GM21717 (cell line): ENCODE measurements around the gene PCYT1A.

Experiments
- ATAC-seq: cut with Tn5 transposase; IDR thresholded peaks from one replicate; pipeline ENCODE4 v1.9.1; 2021; ENCODE audit warnings: mild to moderate bottlenecking, moderate library complexity; ENCODE audit not compliant: unreplicated experiment

Gene PCYT1A

GRCh38 chr3:196238612-196239560, 48.6 kb downstream of the PCYT1A start:
- no peak for ATAC-seq

GRCh38 chr3:196237203-196237602, 50.3 kb downstream of the PCYT1A start:
- ATAC-seq: no peak

GRCh38 chr3:196236223-196236622, 51.3 kb downstream of the PCYT1A start:
- no peak for ATAC-seq

DNA sequence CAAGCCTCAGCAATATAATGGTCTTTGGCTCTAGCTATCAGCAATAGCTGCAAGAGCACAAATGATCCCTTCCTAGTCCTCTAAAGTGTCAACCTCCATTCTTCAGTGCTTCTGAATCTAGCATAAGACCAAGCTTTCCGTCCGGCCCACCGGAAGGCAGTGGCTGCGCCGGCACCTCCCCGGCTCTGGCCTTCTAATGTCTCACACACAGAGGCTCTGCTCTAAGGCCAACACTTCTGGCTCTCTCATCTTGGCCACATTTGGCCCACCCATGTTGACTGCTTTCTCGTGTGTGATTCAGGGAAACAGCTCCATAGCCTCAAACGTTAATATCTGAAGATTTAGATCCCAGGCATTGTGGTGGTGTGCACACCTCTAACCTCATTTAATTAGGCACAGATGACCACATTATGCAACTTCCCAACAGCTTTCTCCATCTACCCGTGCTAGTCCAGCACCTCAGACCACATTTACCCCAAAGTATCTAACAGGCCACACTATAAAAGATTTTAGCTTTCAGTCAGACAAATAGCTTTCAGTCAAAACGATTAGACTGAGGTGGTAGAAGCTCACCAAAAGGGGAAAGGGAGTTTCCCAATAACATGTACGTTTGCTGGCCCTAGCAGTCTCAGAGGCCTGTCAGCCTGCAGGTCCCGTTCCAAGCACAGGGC, 51.9 kb downstream of the PCYT1A start:
- no peak for ATAC-seq

DNA sequence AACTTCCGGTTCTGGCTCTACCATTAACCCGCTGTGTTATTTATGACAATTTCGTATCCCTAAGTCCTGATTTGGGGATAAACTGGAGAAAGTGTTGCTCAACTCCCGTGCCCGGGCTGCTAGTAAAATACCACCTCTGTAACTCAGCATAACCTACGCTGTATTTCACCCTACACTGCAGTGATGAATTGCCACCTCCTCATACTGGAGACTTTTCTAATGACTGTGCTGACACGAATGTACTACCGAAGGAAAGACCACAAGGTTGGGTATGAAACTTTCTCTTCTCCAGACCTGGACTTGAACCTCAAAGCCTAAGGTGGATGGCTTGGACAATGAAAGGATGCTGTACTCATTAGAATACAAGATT, 54.7 kb downstream of the PCYT1A start:
- ATAC-seq: no peak

DNA sequence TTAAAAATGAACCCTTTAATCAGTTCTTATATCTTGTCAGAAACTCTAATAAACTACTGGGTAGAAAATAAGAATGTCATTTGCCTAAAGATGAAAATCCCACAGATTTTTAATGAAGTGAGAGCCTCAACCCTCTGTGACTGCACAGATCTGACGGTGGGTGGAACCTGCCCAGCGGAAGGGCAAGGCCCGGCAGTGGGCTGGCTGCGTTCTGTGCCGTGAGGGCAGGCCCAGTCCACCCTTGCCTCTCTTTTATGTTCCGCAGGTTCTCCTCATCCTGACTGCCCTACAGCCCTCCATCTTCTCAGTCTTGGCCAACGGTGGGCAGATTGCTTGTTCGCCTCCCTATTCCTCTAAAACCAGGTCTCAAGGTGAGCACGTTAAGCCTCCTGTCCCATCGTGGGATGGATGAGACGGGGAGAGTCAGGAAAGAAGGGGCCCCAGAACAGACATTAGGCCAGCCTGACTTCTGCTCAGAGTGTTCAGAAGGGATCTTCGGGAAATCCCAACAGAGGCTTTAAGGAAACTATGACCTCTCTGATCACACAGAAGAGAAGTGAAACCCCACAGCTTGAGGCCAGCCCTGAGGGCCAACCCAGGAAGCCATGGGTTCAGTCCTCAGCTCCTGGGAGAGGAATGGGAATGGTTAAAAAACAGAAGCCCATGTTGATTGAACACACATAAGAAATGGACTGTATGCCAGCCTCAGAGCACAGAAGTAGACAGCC, 55.2 kb downstream of the PCYT1A start:
- no peak for ATAC-seq

GRCh38 chr3:196227629-196228493, 59.7 kb downstream of the PCYT1A start:
- ATAC-seq: no peak

- ATAC-seq: no peak
These were observed 60.4 kb downstream of the PCYT1A start for GRCh38 chr3:196227121-196227561.

DNA sequence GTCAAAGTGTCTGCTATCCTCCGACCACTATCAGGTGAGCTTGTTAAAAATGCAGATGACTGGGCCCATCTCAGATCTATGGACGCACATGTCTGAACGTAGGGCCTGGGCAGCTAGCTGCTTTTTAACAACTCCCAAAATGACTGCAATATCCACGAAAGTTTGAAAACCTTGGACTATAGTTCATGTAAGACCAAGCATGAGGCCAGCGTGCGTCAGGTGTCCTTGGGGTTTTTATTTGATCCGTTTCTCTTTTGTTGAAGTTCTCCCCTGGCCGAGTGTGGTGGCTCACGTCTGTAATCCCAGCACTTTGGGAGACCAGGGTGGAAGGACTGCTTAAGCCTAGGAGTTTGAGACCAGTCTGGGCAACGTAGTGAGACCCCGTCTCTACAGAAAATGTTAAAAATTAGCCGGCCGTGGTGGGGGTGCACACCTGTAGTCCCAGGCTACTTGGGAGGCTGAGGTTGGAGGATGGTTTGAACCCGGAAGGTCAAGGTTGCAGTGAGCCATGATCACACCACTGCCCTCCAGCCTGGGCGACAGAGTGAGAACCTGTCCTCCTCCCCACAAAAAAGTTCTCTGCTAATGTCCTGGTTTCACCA, 61.7 kb downstream of the PCYT1A start:
- no peak for ATAC-seq

DNA sequence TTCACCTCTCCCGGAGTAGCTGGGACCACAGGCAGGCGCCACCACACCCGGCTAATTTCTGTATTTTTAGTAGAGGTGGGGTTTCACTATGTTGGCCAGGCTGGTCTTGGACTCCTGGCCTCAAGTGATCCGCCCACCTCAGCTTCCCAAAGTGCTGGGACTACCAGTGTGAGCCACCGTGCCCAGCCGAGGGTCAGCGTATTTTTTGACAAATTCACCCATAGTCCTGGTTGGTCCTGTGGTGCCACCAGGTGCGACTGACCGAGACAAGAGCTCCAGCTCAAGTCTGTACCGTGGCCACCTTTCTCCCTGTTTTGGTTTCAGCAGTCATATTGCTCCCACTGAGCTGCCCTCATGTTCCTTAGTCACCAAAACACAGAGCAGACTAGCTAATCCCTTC, 62.4 kb downstream of the PCYT1A start:
- no peak for ATAC-seq

- ATAC-seq: no peak
These were observed 64.5 kb downstream of the PCYT1A start for GRCh38 chr3:196222876-196223595.

- ATAC-seq: no peak
These were observed 66.5 kb downstream of the PCYT1A start for GRCh38 chr3:196220991-196221390.

DNA sequence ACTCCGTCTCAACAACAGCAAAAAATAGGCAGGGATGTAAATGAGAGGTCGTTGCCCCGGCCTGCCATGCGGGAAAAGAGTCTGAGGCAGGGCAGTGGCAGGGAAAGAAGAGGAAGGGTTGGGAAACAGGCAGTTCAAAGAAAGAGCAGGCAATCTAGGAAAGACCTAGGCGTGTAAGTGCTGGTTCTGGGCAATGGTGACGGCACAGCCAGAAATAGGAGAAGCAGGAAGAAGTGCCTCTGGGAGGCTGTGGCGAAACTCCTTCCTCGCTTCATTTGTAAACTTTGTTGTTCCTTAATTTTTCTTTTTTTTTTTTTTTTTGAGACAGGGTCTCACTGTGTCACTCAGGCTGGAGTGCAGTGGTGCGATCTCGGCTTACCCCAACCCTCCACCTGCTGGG, 66.9 kb downstream of the PCYT1A start:
- no peak for ATAC-seq

GRCh38 chr3:196219970-196220311, 67.6 kb downstream of the PCYT1A start:
- ATAC-seq: no peak

GRCh38 chr3:196219194-196219969, 68.1 kb downstream of the PCYT1A start:
- ATAC-seq: no peak

- ATAC-seq: no peak
These were observed 69.3 kb downstream of the PCYT1A start for GRCh38 chr3:196218155-196218712.

DNA sequence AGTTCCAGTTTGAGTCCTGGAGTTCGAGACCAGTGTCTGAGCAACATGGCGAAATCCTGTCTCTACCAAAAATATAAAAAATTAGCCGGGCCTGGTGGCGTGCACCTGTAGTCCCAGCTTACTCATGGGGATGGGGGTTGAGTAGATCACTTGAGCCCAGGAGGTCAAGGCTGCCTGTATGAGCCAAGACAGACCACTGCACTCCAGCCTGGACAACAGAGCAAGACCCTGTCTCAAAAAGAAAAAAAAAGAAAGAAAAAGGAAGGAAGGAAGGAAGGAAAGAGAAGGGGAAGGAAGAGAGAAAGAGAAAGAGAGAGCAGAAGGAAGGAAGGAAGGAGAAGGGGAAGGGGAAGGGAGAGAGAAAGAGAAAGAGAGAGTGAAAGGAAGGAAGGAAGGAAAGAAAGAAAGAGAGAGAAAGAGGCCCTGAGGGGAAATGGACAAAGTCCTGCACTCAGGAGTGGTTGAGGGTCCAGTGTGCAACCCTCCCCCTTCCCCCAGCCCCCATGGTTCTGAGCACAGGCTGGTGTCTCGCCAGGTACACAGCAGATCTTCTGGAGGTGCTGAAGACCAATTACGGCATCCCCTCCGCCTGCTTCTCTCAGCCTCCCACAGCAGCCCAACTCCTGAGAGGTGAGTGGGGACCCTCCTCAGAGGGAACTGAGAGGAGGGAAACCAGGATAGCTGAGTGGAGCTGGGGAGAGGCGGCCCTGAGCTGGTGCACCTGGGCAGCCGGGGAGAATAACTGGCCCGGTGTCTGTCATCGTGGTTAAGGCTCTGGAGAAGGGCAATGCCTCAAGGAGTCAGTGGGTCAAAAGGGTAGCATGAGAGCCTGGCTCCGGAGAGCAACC, 70.0 kb downstream of the PCYT1A start:
- ATAC-seq: no peak
